NCI-H2196 (cell line): Measurements from ENCODE around the gene MVK.
A peak's percentile ranks its signal among the peaks of the same experiment; 100 is the strongest.

ENCODE experiments used
- DNase-seq: peaks from one replicate; lab custom pipeline; 2025; ENCODE audit not compliant: unreplicated experiment; lab: John Stamatoyannopoulos, UW

Gene MVK

DNA sequence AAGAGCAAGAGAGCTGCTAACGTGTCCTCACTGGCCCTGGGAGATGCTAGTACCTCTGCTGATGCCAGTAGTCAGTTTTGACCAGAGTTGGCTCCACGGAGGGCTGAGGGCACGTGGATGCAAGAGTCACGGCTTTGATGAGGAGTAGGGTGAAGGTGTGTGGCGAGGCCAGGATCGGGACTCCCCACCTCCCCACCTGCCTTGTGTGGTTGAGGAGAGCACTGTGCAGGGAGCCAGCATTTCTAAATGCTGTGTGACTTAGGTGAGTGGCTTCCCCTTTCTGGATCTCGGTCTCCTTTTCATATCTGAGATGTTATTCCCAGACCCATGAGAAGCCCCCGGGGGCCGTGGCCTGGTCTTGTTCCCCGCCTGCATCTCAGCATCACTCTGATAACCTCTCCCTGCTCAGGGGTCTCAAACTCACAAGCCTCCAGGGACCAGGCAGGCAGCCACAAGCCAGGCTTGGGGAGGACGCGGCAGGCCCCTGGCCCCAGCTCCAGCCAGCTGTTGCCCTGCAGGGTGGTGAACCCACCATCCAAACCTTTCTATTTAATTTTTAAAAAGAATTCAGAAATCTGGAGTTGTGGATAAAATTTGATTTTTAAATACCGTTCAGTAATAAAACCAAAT is 32.1 kb downstream of the MVK start:
- no peak for DNase-seq

GRCh38 chr12:109606320-109607028 is 32.9 kb downstream of the MVK start:
- no peak for DNase-seq

DNA sequence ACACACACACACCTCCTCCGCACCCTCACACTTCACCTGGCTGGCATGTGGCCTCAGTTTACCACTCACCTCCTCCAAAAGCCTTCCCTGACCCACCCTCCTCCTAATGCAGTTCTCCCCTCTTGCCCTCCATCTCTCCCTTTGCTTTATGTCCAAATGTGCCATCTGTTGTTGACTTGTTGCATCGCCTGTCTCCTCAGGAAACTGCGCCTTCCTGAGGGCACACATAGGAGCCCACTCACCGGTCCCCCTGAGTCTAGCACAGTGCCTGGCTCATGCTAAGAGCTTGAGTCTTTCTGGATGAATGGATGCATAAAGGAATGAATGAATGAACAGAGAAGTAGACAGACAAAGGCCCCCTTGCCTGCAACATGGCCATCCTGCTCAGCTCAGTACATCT is 34.0 kb downstream of the MVK start:
- no peak for DNase-seq

- DNase-seq: no peak
Observed at GRCh38 chr12:109608270-109608669, 34.7 kb downstream of the MVK start.

GRCh38 chr12:109608793-109609192 is 35.2 kb downstream of the MVK start:
- no peak for DNase-seq

GRCh38 chr12:109609342-109609741 is 35.7 kb downstream of the MVK start:
- peak; percentile 9 for DNase-seq

DNA sequence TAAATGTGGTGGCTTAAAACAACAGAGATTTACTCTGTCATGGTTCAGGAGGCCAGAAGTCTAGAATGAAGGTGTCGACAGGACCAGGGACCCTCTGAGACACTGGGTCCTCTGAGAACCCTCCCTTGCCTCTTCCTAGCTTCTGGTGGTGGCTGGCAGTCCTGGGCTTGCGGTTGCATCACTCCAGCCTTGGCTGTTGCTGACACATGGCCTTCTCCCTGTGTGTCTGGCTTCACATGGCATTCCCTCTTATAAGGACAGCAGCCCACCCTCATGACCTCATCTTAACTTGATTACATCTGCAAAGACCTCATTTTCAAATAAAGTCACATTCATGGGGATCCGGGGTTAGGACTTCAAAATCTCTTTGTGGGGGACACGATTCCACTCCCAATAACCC is 36.9 kb downstream of the MVK start:
- no peak for DNase-seq

- DNase-seq: no peak
Observed at GRCh38 chr12:109611223-109611622, 37.6 kb downstream of the MVK start.

DNA sequence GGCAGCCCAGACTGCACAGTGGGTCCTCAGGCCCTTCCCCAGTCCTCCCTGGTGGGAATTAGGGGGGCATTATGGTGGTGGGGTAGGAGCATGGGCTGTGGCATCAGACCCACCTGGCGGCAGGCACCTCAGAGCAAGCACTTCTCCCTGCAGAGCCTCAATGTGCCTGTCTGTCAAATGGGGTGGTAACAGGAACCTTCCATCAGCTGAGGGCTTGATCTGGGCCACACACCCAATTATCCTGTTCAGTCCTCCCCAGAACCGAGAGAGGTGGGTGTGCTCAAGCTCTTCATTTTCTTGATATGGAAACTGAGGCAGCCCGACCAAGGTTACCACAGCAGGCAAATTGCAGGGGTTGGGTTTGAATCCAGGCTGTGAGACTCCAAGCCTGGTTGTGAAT is 38.4 kb downstream of the MVK start:
- no peak for DNase-seq

GRCh38 chr12:109612975-109613502 is 39.4 kb downstream of the MVK start:
- DNase-seq: no peak

- DNase-seq: no peak
Observed at GRCh38 chr12:109613649-109614455, 40.3 kb downstream of the MVK start.

GRCh38 chr12:109615556-109616229 is 42.1 kb downstream of the MVK start:
- DNase-seq: no peak

GRCh38 chr12:109617491-109617890 is 43.9 kb downstream of the MVK start:
- DNase-seq: no peak

DNA sequence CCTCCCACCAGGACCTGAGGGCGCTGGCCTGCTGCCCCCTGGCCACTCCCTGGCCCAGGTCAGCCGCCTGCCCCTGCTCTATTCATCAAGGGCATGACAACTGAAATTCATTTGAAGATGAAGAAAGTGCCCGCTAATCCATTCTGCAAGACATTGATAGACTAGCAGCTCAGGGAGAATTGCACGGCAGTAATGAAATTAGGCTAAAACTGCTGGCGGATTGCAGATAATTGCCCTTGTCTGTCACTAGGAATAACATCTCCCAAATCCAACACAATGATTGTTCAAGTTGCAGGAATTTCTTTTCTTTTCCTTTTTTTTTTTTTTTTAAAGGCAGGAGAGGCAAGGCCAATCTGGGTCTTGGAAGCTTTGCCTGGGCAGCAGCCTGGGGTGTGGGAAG is 44.5 kb downstream of the MVK start:
- no peak for DNase-seq

DNA sequence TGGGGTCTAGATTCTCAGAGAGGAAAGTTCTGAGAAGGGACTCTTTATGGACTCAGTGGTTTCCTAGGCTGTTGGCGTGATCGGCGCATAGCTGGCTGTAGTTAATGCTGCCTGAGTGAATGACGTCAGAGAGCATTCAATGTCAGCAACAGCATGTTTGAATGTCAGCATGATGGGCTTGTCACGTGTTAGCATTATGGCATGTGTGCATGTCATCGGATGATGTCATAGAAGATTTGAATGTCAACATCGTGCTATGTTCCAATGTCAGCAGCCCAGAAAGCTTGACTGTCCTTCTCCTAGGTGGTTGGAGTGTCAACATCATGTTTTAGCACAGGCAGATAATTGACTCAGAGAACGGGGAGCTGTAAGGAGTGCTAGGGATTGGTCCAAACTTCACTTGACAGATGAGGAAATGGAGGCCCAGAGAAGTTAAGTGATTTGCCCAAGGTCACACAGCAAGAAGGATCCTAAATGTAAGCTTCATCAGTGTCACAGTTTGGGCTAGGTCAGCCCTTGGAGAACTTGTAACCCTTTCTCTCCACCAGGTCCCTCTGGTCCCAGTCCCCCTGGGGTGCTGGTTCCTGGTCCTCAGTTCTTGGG is 45.5 kb downstream of the MVK start:
- no peak for DNase-seq

DNA sequence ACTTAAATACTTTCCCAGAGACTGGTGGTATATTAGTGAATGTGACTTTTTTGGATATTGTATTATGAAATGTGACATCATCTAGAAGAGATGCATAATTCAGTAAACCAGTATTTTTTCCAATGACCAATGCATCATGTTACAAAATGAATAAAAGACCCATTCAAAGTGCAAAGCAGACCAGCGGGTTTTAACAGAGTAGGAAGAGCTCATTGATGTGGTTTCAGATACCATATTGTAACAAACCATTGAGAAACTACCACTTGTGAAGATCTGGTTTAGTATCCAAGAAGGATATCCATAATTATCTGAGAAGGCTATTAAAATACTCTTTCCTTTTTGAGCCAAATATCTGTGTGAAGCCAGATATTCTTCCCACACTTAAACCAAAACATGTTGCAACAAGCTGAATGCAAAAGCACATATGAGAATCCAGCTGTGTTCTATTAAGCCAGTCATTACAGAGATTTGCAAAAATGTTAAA is 47.7 kb downstream of the MVK start:
- peak; percentile 45 for DNase-seq

DNA sequence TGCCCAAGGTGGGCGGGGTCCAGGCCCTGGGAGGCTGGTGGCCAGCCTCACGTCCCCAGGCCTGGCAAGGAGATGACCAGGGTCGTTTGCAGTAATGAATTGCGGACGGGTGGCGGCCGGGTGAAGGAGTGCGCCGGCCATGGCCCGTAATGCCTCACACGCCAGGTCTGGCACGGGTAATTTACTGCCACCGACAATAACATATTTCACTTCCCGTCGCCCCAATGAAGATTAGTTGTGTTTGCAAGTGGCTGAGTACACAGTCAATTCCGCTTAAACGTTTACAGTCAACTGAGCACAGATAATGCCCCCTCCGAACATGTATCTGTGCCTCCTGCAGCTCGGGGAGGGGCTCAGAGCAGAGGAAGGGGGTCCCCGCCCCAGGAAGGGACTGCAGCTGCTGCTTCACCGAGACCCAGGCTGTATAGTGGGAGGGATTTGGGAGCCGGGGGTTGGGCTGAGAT is 48.3 kb downstream of the MVK start:
- peak; percentile 43 for DNase-seq

DNA sequence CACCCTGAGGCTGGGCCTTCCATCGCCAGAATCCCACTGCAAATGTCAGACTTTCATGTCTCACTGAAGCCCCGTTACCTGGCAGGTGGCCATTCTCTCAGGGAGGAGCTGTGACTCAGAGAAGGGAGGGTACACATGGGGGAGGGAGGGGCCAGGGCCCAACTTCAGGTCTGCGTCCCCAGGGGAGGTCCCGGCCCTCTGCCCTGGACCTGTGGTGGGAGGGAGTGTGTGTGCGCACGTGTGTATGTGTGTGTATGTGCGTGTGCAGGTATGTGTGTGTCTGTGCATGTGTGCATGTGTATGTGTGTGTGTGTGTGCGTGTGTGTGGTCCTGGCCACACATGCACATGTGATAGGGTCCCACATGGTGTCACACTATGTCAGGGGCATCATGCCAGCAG is 50.9 kb downstream of the MVK start:
- no peak for DNase-seq

- DNase-seq: no peak
Observed at GRCh38 chr12:109625131-109625559, 51.6 kb downstream of the MVK start.

GRCh38 chr12:109625749-109626377 is 52.3 kb downstream of the MVK start:
- no peak for DNase-seq
